Activated CD8-positive, alpha-beta memory T cell treated with anti-CD3 and anti-CD28 coated beads, Interleukin-2, amount 50 U/mL, for 1 hour (primary cell): ENCODE data around the gene TOP1.

Source experiments
- DNase-seq: peaks from one replicate; pipeline ENCODE4 v3.0.0-alpha.2; 2020; ENCODE audit errors: extremely low read depth

TOP1 gene

GRCh38 chr20:41037179-41037578, 8.6 kb downstream of the TOP1 start:
- DNase-seq: no peak

- no peak for DNase-seq
These were observed 9.7 kb downstream of the TOP1 start for GRCh38 chr20:41038149-41038877.

- no peak for DNase-seq
These were observed 10.3 kb downstream of the TOP1 start for GRCh38 chr20:41038878-41039404.

GRCh38 chr20:41040855-41041254, 12.2 kb downstream of the TOP1 start:
- no peak for DNase-seq

GRCh38 chr20:41041693-41042092, 13.1 kb downstream of the TOP1 start:
- no peak for DNase-seq

GRCh38 chr20:41044409-41045062, 15.9 kb downstream of the TOP1 start:
- DNase-seq: no peak

- no peak for DNase-seq
These were observed 17.0 kb downstream of the TOP1 start for GRCh38 chr20:41045671-41046070.

GRCh38 chr20:41046716-41047115, 18.1 kb downstream of the TOP1 start:
- DNase-seq: no peak

GRCh38 chr20:41047279-41047974, 18.8 kb downstream of the TOP1 start:
- no peak for DNase-seq

GRCh38 chr20:41047975-41048305, 19.3 kb downstream of the TOP1 start:
- DNase-seq: no peak

GRCh38 chr20:41048461-41049301, 20.1 kb downstream of the TOP1 start:
- DNase-seq: no peak

GRCh38 chr20:41049451-41049850, 20.8 kb downstream of the TOP1 start:
- DNase-seq: no peak

- no peak for DNase-seq
These were observed 21.9 kb downstream of the TOP1 start for GRCh38 chr20:41050361-41051008.

- no peak for DNase-seq
These were observed 22.6 kb downstream of the TOP1 start for GRCh38 chr20:41051009-41051825.

GRCh38 chr20:41052742-41053419, 24.3 kb downstream of the TOP1 start:
- no peak for DNase-seq

GRCh38 chr20:41054070-41054846, 25.6 kb downstream of the TOP1 start:
- no peak for DNase-seq

GRCh38 chr20:41054847-41055230, 26.2 kb downstream of the TOP1 start:
- DNase-seq: no peak

GRCh38 chr20:41055679-41056078, 27.1 kb downstream of the TOP1 start:
- DNase-seq: no peak

- no peak for DNase-seq
These were observed 29.5 kb downstream of the TOP1 start for GRCh38 chr20:41057999-41058673.
